RWPE2 (cell line): ENCODE data around the gene TSFM.
"Not testable (repeated sequence)": the region's sequence is repeated elsewhere in the genome, so short reads cannot be mapped to it uniquely, and the experiment has no call there.

ENCODE experiments used
- ATAC-seq: fragments of 200-7000 bp; cut with Tn5 transposase; 3 replicates; pipeline ENCODE4 v1.9.1; 2021; ENCODE audit warnings: low read depth
- DNase-seq: peaks from one replicate; pipeline ENCODE4 v3.0.0-alpha.2; 2020; ENCODE audit warnings: low spot score
- H3K27ac ChIP-seq: fragments of 450-650 bp; 2 replicates; pipeline ENCODE4 v1.5.1; 2017; ENCODE audit warnings: mild to moderate bottlenecking; ENCODE audit not compliant: poor library complexity, severe bottlenecking
- H3K27me3 ChIP-seq: fragments of 250-450 bp; sonication (Bioruptor Pico); 2 replicates; pipeline ENCODE4 v1.5.1; 2021; ENCODE audit warnings: mild to moderate bottlenecking, moderate library complexity; ENCODE audit not compliant: insufficient read depth, poor library complexity, severe bottlenecking
- H3K36me3 ChIP-seq: fragments of 250-450 bp; sonication (Bioruptor Pico); 2 replicates; pipeline ENCODE4 v1.5.1; 2020; ENCODE audit warnings: low read depth, mild to moderate bottlenecking, moderate library complexity
- H3K4me1 ChIP-seq: fragments of 250-450 bp; sonication (Bioruptor Pico); 2 replicates; pipeline ENCODE4 v1.5.1; 2021; ENCODE audit warnings: mild to moderate bottlenecking, moderate library complexity; ENCODE audit not compliant: insufficient read depth, poor library complexity, severe bottlenecking
- H3K4me3 ChIP-seq: fragments of 250-450 bp; sonication (Bioruptor Pico); 2 replicates; pipeline ENCODE4 v1.5.1; 2021; ENCODE audit warnings: mild to moderate bottlenecking, moderate library complexity; ENCODE audit not compliant: severe bottlenecking
- H3K9me3 ChIP-seq: fragments of 250-450 bp; sonication (Bioruptor Pico); 2 replicates; pipeline ENCODE4 v1.5.1; 2021; ENCODE audit warnings: mild to moderate bottlenecking, moderate library complexity; ENCODE audit not compliant: severe bottlenecking
- CTCF ChIP-seq: fragments of 450-650 bp; IDR thresholded peaks from one replicate; pipeline ENCODE4 v1.5.1; 2017; ENCODE audit warnings: mild to moderate bottlenecking, moderate library complexity; ENCODE audit not compliant: poor library complexity, severe bottlenecking

Gene TSFM

GRCh38 chr12:57772429-57773322 lies 9.9 kb upstream of the TSFM start, which contains the start of gene EEF1AKMT3:
EEF1AKMT3 (plus strand) TSS chr12:57772614; CDS start chr12:57772725, 111 bp downstream.
- Histone ChIP-seq H3K4me3 (peak within 1 kb of the TSS; percentile 51), H3K4me1 (no peaks in the 10 kb centered on the region), H3K36me3 (peaks cover 32% of the 10 kb centered on the region), H3K27me3 (no peaks in the 10 kb centered on the region), H3K9me3 (no peaks in the 10 kb centered on the region), H3K27ac (peak within 1 kb of the TSS; percentile 81)
- DNase-seq (peak; percentile 72), ATAC-seq (peak; percentile 57)
- TF ChIP-seq CTCF: no peak

GRCh38 chr12:57774634-57775033 lies 8.0 kb upstream of the TSFM start:
- H3K27ac ChIP-seq, DNase-seq, H3K4me3 ChIP-seq, H3K9me3 ChIP-seq, H3K27me3 ChIP-seq, H3K4me1 ChIP-seq, ATAC-seq: not testable (repeated sequence)
- H3K36me3 ChIP-seq: peaks cover 26% of the 10 kb centered on the region

GRCh38 chr12:57775044-57775443 lies 7.5 kb upstream of the TSFM start:
- TF ChIP-seq CTCF: no peak

GRCh38 chr12:57775563-57776246 lies 6.9 kb upstream of the TSFM start:
- no peaks in the 10 kb centered on the region for H3K27me3 ChIP-seq
- no peaks in the 10 kb centered on the region for H3K4me1 ChIP-seq
- ATAC-seq (no peak), DNase-seq (no peak)
- no peak overlapping the region for H3K4me3 ChIP-seq
- peaks cover 19% of the 10 kb centered on the region for H3K36me3 ChIP-seq
- TF ChIP-seq CTCF: no peak
- H3K9me3 ChIP-seq: no peaks in the 10 kb centered on the region
- H3K27ac ChIP-seq: no peak overlapping the region

More at GRCh38 chr12:57775044-57775443, 7.5 kb upstream of the TSFM start:
- no peak overlapping the region for H3K27ac ChIP-seq
- ATAC-seq (no peak), DNase-seq (no peak)
- no peaks in the 10 kb centered on the region for H3K27me3 ChIP-seq
- H3K4me1 ChIP-seq: no peaks in the 10 kb centered on the region
- peaks cover 26% of the 10 kb centered on the region for H3K36me3 ChIP-seq
- no peak overlapping the region for H3K4me3 ChIP-seq
- no peaks in the 10 kb centered on the region for H3K9me3 ChIP-seq

GRCh38 chr12:57776247-57776587 lies 6.4 kb upstream of the TSFM start:
- ATAC-seq: no peak
- no peaks in the 10 kb centered on the region for H3K4me1 ChIP-seq

More at GRCh38 chr12:57776247-57776587, 6.4 kb upstream of the TSFM start:
- Histone ChIP-seq H3K27me3 (no peaks in the 10 kb centered on the region), H3K36me3 (peaks cover 16% of the 10 kb centered on the region; the same call in 1 of the 2 replicates), H3K27ac (no peak overlapping the region), H3K9me3 (no peaks in the 10 kb centered on the region), H3K4me3 (no peak overlapping the region)
- no peak for DNase-seq
- TF ChIP-seq CTCF: no peak
